Esophagus muscularis mucosa (tissue), 4 donors: ENCODE measurements around the gene GABARAPL1.

Experiments
- CTCF ChIP-seq, 3 experiments: fragments of 200-600 bp in 2 of 3; fragments of 450-650 bp in 1 of 3; sonication (generic) in 2 of 3; IDR thresholded peaks; one replicate each; pipeline ENCODE4 v1.5.1; 2017 to 2019; ENCODE audit warnings: antibody characterized with exemption in 3 of 3, mild to moderate bottlenecking in 2 of 3, moderate library complexity in 1 of 3
- EP300 ChIP-seq: sonication (generic); formaldehyde crosslinking; IDR thresholded peaks from one replicate; pipeline ENCODE4 v1.6.1; 2017; ENCODE audit warnings: antibody characterized with exemption
- POLR2AphosphoS5 ChIP-seq, 2 donors: sonication (generic); formaldehyde crosslinking; IDR thresholded peaks; one replicate each; pipeline ENCODE4 v1.6.1; 2017; ENCODE audit warnings: antibody characterized with exemption in 2 of 2

- TF ChIP-seq CTCF (IDR thresholded peaks at IDR 0.05) (no peak), POLR2AphosphoS5 (IDR thresholded peaks at IDR 0.05) (no peak), EP300 (no peak)
Measured at GRCh38 chr12:10205220-10205807, 7.4 kb upstream of the GABARAPL1 start.
